HG03025 (cell line): ENCODE measurements around the gene ZFYVE26.
"Not testable (repeated sequence)": the region's sequence is repeated elsewhere in the genome, so short reads cannot be mapped to it uniquely, and the experiment has no call there.

Experiments used
- ATAC-seq: cut with Tn5 transposase; IDR thresholded peaks from one replicate; pipeline ENCODE4 v1.9.1; 2021; ENCODE audit warnings: mild to moderate bottlenecking, moderate library complexity; ENCODE audit not compliant: unreplicated experiment, low FRiP score

ZFYVE26 gene

DNA sequence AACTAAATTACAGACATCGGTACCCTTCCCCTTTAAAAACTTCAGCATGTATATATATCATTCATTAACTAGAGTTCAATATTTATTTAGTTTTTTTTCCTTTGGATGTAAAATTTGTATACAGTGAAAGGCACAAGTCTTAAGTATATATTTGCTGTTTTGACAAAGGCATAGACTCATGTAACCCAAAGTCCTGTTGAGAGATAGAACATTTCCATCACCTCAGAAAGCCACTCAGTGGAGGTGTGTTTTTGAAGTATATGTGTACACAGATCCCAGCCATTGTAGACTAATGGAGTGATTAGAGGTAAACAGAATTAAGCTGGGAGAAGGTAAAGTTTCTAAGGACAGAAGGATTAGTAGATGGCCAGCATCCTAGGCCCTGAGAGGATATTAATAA lies 99.3 kb downstream of the ZFYVE26 start:
- no peak for ATAC-seq

DNA sequence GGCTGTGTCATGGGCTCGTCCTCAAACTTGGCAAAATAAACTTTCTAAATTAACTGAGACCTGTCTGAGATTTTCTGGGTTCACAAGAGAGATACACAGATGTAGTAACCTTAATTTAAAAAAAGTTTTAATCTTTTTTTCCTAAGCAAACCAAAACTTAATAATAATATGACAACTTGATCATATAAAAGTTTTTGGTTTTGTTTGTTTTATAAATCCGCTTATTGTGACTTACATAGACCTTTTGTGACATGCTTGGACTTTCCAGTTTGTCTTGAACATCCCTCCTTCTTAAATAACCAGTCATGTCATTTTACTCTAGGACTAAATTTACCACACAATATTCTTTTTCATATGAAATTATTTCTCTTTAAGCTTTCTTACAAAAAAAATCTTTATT lies 106.2 kb downstream of the ZFYVE26 start:
- ATAC-seq: no peak

GRCh38 chr14:67709796-67710195 lies 106.6 kb downstream of the ZFYVE26 start:
- not testable (repeated sequence) for ATAC-seq

GRCh38 chr14:67709346-67709745 lies 107.0 kb downstream of the ZFYVE26 start:
- not testable (repeated sequence) for ATAC-seq

DNA sequence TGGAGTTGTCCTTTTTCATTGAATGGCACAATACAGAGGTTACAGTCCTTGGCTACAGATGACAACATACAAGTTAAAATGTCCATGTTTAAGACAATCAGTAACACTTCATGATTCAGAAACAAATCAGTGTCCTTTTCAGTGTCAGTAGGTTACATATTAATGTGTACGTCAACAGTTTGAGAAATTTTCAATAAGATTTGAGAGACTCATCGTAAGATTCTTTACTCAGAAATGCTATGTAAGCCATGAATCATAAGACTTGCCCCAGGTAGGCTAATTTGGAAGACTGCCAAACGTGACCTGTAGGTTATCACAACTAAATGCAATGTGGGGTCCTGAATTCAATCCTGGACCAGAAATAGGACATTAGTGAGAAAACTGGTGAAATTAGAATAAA lies 111.2 kb downstream of the ZFYVE26 start:
- ATAC-seq: no peak

- ATAC-seq: no peak
Measured at GRCh38 chr14:67704484-67705089, 111.8 kb downstream of the ZFYVE26 start.

DNA sequence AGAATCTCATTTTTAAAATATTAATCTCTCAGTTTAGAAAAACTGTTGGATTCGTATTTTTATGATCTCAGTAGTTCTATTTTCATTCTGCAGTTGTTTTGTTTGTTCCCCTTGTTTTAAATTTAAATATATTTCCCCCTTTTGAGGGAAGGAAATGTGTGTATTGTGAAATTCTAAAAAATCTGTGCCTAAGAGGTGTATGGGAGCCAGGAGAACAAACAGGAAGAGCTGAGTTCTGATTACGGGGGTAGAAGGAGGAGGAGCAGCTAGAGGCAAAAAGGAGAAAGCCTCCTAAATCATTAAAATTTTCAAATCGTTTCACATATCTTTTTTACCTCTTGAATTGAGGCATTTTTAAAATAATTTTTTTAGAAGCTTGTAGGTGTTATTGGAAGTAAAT lies 112.4 kb downstream of the ZFYVE26 start:
- ATAC-seq: no peak

DNA sequence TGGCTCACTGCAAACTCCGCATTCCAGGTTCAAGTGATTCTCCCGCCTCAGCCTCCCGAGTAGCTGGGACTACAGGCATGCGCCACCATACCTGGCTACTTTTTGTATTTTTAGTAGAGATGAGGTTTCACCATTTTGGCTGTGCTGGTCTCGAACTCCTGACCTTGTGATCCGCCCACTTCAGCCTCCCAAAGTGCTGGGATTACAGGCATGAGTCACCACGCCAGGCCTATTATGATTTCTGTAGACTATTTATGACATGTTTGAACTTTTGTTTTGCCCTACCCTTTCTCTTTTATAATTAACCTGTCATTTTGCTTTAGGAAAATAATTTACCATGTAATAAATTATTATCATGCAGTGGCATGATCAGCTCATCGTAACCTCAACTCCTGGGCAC lies 114.9 kb downstream of the ZFYVE26 start, which contains the start of gene RDH12:
Gene RDH12, plus strand, starts transcription at position 395 of the 400 bp plus-strand sequence. CDS start 20,757 bp downstream, outside the sequence.
- ATAC-seq: not testable (repeated sequence)

DNA sequence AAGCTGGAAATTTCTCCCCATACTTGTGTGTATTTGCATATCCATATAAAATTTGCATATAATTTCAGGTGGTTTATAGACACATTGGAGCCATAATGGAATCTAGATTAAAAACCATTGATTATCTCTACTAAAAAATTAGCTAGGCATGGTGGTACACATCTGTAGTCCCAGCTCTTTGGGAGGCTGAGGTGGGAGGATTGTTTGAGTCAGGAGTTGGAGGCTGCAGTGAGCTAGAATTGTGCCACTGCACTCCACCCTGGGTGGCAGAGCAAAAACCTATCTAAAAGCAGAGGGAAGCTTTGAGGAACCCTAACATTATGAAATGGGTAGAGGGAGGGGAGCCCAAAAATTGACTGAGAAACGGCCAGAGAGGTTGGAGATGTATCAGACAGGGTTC lies 118.2 kb downstream of the ZFYVE26 start:
- no peak for ATAC-seq

DNA sequence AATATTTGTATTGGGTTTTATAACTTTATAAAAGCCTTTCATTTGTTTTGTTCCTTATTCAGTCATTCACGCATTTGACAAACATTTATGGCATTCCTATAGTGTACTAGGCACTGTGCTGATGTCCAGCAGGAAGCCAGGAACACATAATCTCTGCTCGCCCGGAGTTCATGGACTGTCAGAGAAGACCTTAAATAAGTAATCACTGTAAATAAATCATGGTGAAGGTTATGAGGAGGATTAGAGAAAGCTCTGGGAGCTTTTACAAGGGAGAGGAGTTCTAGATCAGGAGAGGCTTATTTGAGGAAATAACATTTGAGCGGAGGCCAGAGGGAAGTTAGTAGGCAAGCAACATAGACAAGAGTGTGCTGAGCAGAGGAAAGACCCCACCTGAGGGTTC lies 119.4 kb downstream of the ZFYVE26 start:
- ATAC-seq: no peak
